HepG2 (cell line): ENCODE data around the gene TCF19. TPM values are rescaled to one million over a fixed set of nuclear protein-coding genes. Genes with fewer than 3 reads are reported as not detected.

Experiments
- ATRX ChIP-seq: sonication (generic); formaldehyde crosslinking; IDR thresholded peaks from 2 replicates; pipeline ENCODE4 v1.4.0; 2020; ENCODE audit warnings: missing genetic modification reagents, borderline replicate concordance
- GFI1 ChIP-seq: sonication (generic); formaldehyde crosslinking; IDR thresholded peaks from 2 replicates; pipeline ENCODE4 v1.5.0; 2020; ENCODE audit warnings: missing genetic modification reagents, mild to moderate bottlenecking, borderline replicate concordance
- HNRNPL ChIP-seq: fragments of 200-400 bp; formaldehyde crosslinking; IDR thresholded peaks from 2 replicates; pipeline ENCODE4 v1.6.1; 2017; ENCODE audit warnings: mild to moderate bottlenecking, low read depth, low read length
- MAFF ChIP-seq: IDR thresholded peaks from 2 replicates; pipeline ENCODE4 v1.6.1; 2011; ENCODE audit warnings: low read depth, low read length, improper control_type of control experiment
- SALL2 ChIP-seq: sonication (generic); formaldehyde crosslinking; IDR thresholded peaks from 2 replicates; pipeline ENCODE4 v1.8.1; 2023; ENCODE audit warnings: mild to moderate bottlenecking, missing genetic modification reagents, inconsistent platforms
- STAT5B ChIP-seq: sonication (generic); formaldehyde crosslinking; IDR thresholded peaks from 2 replicates; pipeline ENCODE4 v1.4.0; 2020; ENCODE audit warnings: missing genetic modification reagents
- TFAP4 ChIP-seq: sonication (generic); IDR thresholded peaks from 2 replicates; pipeline ENCODE4 v1.6.1; 2016; ENCODE audit warnings: low read depth, borderline replicate concordance
- ZBED4 ChIP-seq: sonication (generic); formaldehyde crosslinking; IDR thresholded peaks from 2 replicates; pipeline ENCODE4 v1.4.0; 2020; ENCODE audit warnings: missing genetic modification reagents, borderline replicate concordance
- ZBTB3 ChIP-seq: sonication (generic); formaldehyde crosslinking; IDR thresholded peaks from 2 replicates; pipeline ENCODE4 v1.4.0; 2020; ENCODE audit warnings: low read depth, mild to moderate bottlenecking, moderate library complexity, missing genetic modification reagents, borderline replicate concordance
- ZNF292 ChIP-seq: sonication (generic); formaldehyde crosslinking; IDR thresholded peaks from 2 replicates; pipeline ENCODE4 v1.8.1; 2022; ENCODE audit warnings: mild to moderate bottlenecking, low read depth, missing genetic modification reagents, borderline replicate concordance
- ZNF333 ChIP-seq: sonication (generic); formaldehyde crosslinking; IDR thresholded peaks from 2 replicates; pipeline ENCODE4 v1.4.0; 2020; ENCODE audit warnings: mild to moderate bottlenecking, missing genetic modification reagents, borderline replicate concordance
- ZNF510 ChIP-seq: sonication (generic); formaldehyde crosslinking; IDR thresholded peaks from 2 replicates; pipeline ENCODE4 v1.4.0; 2020; ENCODE audit warnings: low read depth, mild to moderate bottlenecking, missing genetic modification reagents
- ZNF547 ChIP-seq: sonication (generic); formaldehyde crosslinking; IDR thresholded peaks from 2 replicates; pipeline ENCODE4 v1.5.1; 2020; ENCODE audit warnings: mild to moderate bottlenecking, missing genetic modification reagents
- ZNF598 ChIP-seq: sonication (generic); formaldehyde crosslinking; IDR thresholded peaks from 2 replicates; pipeline ENCODE4 v1.5.1; 2020; ENCODE audit warnings: mild to moderate bottlenecking, missing genetic modification reagents, borderline replicate concordance
- ZNF713 ChIP-seq: sonication (generic); formaldehyde crosslinking; IDR thresholded peaks from 2 replicates; pipeline ENCODE4 v1.4.0; 2020; ENCODE audit warnings: mild to moderate bottlenecking, missing genetic modification reagents
- ZNF776 ChIP-seq: sonication (generic); formaldehyde crosslinking; IDR thresholded peaks from 2 replicates; pipeline ENCODE4 v1.4.0; 2020; ENCODE audit warnings: mild to moderate bottlenecking, missing genetic modification reagents
- ZNF780A ChIP-seq: sonication (generic); formaldehyde crosslinking; IDR thresholded peaks from 2 replicates; pipeline ENCODE4 v1.8.0; 2022; ENCODE audit warnings: mild to moderate bottlenecking, missing genetic modification reagents, moderate library complexity
- ZNF816 ChIP-seq: sonication (generic); formaldehyde crosslinking; IDR thresholded peaks from 2 replicates; pipeline ENCODE4 v1.8.0; 2022; ENCODE audit warnings: missing genetic modification reagents, mild to moderate bottlenecking, borderline replicate concordance
- polyA plus RNA-seq, 8 experiments: library from polyadenylated mRNA; depleted of rRNA in 3 of 8; stranded (reverse) in 7 of 8; unstranded in 1 of 8; fragments of >200 nt; fragmentation: Illumina TruSeq in 4 of 8; extraction: Trizol in 4 of 8; gene quantifications; 2 replicates each; pipeline versions ENCODE4 v1.2.1 to v1.2.3, GENCODE V29; 2011 to 2016; ENCODE audit warnings: low read depth in 4 of 8, missing spikeins in 1 of 8, mixed read lengths in 1 of 8; ENCODE audit not compliant: insufficient read depth in 1 of 8
- total RNA-seq, 5 experiments: library from RNA; depleted of rRNA; stranded (reverse); fragments of >200 nt; fragmentation: Illumina TruSeq; extraction: Trizol; gene quantifications; 2 replicates each; pipeline ENCODE4 v1.2.3, GENCODE V29; 2016; ENCODE audit warnings: low read depth in 1 of 5
- TF ChIP-seq, protein P1 (sequence below): sonication (generic); formaldehyde crosslinking; IDR thresholded peaks from 2 replicates; pipeline ENCODE4 v1.8.0; 2022; ENCODE audit warnings: mild to moderate bottlenecking, missing genetic modification reagents, moderate library complexity
- TF ChIP-seq, protein P2 (sequence below): sonication (generic); formaldehyde crosslinking; IDR thresholded peaks from 2 replicates; pipeline ENCODE4 v1.4.0; 2020; ENCODE audit warnings: missing genetic modification reagents
- TF ChIP-seq, protein P3 (sequence below): IDR thresholded peaks from 2 replicates; pipeline ENCODE4 v1.6.1; 2018; ENCODE audit warnings: missing genetic modification reagents

The TCF19 gene
- total and polyA plus RNA-seq, 2 of the 13 experiments (the other 11 are each of a cell fraction or from before 2014, with no cell fraction given) = 4.9 to 22.2 TPM

GRCh38 chr6:31158140-31158862 is at the start of gene TCF19 (continued):
- peak; percentile 50; the same call in 1 of the 2 replicates for TF ChIP-seq TFAP4
- peak; percentile 70; the same call in 1 of the 2 replicates for TF ChIP-seq ZBED4 (CRISPR knock-in tag)
- TF ChIP-seq ZNF816 (CRISPR knock-in tag) = peak; percentile 86; the same call in 1 of the 2 replicates
- TF ChIP-seq ZNF510 (CRISPR knock-in tag) = peak; percentile 88; the same call in 1 of the 2 replicates
- TF ChIP-seq ZNF713 (CRISPR knock-in tag) = no peak
- no peak; the same call in 1 of the 2 replicates for TF ChIP-seq GFI1 (CRISPR knock-in tag)
- TF ChIP-seq HNRNPL = no peak
- TF ChIP-seq ATRX (CRISPR knock-in tag) = no peak
- no peak for TF ChIP-seq STAT5B (CRISPR knock-in tag)
- TF ChIP-seq ZNF776 (CRISPR knock-in tag) = peak; percentile 29; the same call in 1 of the 2 replicates
- no peak for TF ChIP-seq SALL2
- TF ChIP-seq, protein P1, sequence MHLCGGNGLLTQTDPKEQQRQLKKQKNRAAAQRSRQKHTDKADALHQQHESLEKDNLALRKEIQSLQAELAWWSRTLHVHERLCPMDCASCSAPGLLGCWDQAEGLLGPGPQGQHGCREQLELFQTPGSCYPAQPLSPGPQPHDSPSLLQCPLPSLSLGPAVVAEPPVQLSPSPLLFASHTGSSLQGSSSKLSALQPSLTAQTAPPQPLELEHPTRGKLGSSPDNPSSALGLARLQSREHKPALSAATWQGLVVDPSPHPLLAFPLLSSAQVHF (CRISPR knock-in tag) = peak; percentile 49
- no peak for TF ChIP-seq ZNF292 (CRISPR knock-in tag)
- peak; percentile 85 for TF ChIP-seq ZNF547 (CRISPR knock-in tag)
- TF ChIP-seq ZNF333 (CRISPR knock-in tag) = no peak
- TF ChIP-seq, protein P2, sequence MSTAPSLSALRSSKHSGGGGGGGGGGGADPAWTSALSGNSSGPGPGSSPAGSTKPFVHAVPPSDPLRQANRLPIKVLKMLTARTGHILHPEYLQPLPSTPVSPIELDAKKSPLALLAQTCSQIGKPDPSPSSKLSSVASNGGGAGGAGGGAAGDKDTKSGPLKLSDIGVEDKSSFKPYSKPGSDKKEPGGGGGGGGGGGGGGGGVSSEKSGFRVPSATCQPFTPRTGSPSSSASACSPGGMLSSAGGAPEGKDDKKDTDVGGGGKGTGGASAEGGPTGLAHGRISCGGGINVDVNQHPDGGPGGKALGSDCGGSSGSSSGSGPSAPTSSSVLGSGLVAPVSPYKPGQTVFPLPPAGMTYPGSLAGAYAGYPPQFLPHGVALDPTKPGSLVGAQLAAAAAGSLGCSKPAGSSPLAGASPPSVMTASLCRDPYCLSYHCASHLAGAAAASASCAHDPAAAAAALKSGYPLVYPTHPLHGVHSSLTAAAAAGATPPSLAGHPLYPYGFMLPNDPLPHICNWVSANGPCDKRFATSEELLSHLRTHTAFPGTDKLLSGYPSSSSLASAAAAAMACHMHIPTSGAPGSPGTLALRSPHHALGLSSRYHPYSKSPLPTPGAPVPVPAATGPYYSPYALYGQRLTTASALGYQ (CRISPR knock-in tag) = no peak
- TF ChIP-seq ZBTB3 = no peak
- peak; percentile 83; the same call in 1 of the 2 replicates for TF ChIP-seq ZNF780A
- peak; percentile 21; the same call in 1 of the 2 replicates for TF ChIP-seq MAFF
- TF ChIP-seq, protein P3, sequence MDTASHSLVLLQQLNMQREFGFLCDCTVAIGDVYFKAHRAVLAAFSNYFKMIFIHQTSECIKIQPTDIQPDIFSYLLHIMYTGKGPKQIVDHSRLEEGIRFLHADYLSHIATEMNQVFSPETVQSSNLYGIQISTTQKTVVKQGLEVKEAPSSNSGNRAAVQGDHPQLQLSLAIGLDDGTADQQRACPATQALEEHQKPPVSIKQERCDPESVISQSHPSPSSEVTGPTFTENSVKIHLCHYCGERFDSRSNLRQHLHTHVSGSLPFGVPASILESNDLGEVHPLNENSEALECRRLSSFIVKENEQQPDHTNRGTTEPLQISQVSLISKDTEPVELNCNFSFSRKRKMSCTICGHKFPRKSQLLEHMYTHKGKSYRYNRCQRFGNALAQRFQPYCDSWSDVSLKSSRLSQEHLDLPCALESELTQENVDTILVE (CRISPR knock-in tag) = no peak
- TF ChIP-seq ZNF598 = peak; percentile 76; the same call in 1 of the 2 replicates
